Body of pancreas (tissue), 4 donors: ENCODE data around the gene TMEM186. TPM values are rescaled to one million over a fixed set of nuclear protein-coding genes. Genes with fewer than 3 reads are reported as not detected.
"Not testable (repeated sequence)": the region's sequence is repeated elsewhere in the genome, so short reads cannot be mapped to it uniquely, and the experiment has no call there.

ENCODE experiments used
- ATAC-seq: fragments of 150-250 bp; one replicate; pipeline ENCODE4 v1.9.1; 2016
- DNase-seq, 4 donors: peaks; one replicate each; pipeline ENCODE4 v3.0.0-alpha.2; 2019
- H3K27ac ChIP-seq, 4 donors: fragments of 200-600 bp; sonication (generic); 1 replicate in 3 of 4; 2 replicates in 1 of 4; pipeline versions ENCODE4 v1.5.1 to v1.6.1; 2016 to 2019; ENCODE audit warnings: mild to moderate bottlenecking in 1 of 4, mixed read lengths in 1 of 4, moderate library complexity in 1 of 4
- H3K27me3 ChIP-seq, 2 donors: fragments of 200-600 bp; sonication (generic); one replicate each; pipeline ENCODE4 v1.6.0; 2016; ENCODE audit warnings: mild to moderate bottlenecking in 1 of 2
- H3K36me3 ChIP-seq, 2 donors: fragments of 200-600 bp; sonication (generic); replicated peaks in 1 of 2; 2 replicates each; pipeline ENCODE4 v1.5.1; 2016; ENCODE audit warnings: low read depth in 2 of 2; ENCODE audit not compliant: insufficient read depth in 1 of 2
- H3K4me1 ChIP-seq: fragments of 200-600 bp; sonication (generic); one replicate; pipeline ENCODE4 v1.6.0; 2016
- H3K4me3 ChIP-seq, 2 donors: fragments of 200-600 bp; sonication (generic); 1 replicate in 1 of 2; 2 replicates in 1 of 2; pipeline ENCODE4 v1.5.1; 2016 to 2019
- H3K9me3 ChIP-seq, 3 donors: fragments of 200-600 bp; sonication (generic); 1 replicate in 2 of 3; 2 replicates in 1 of 3; pipeline ENCODE4 v1.5.1; 2016
- CTCF ChIP-seq, 7 experiments: fragments of 450-650 bp in 4 of 7; fragments of 200-600 bp in 3 of 7; sonication (generic) in 3 of 7; IDR thresholded peaks; one replicate each; pipeline ENCODE4 v1.5.1; 2016 to 2019; ENCODE audit warnings: antibody characterized with exemption in 7 of 7
- POLR2A ChIP-seq, 3 donors: fragments of 450-650 bp; IDR thresholded peaks; one replicate each; pipeline ENCODE4 v1.6.1; 2016; ENCODE audit warnings: antibody characterized with exemption in 3 of 3, mild to moderate bottlenecking in 2 of 3
- WGBS, 2 donors: methylation state at CpG; one replicate each; pipeline ENCODE4 v1.1.5; 2017; 5-methylcytosine and 5-hydroxymethylcytosine counted together
- intact Hi-C: fragments of 100-400 bp; cut with DNase I; formaldehyde crosslinking; loops from one replicate; pipeline ENCODE4 v1.15.1; 2023
- total RNA-seq, 2 donors: library from RNA; depleted of rRNA; stranded (reverse); fragments of >200 nt; gene quantifications; one replicate each; pipeline ENCODE4 v1.1.0, GENCODE V29; 2016

Gene TMEM186
- total RNA-seq = 1 to 10 TPM in 1 of 2 donors, under 1 TPM in 1; 0.99 to 3.6 TPM

DNA sequence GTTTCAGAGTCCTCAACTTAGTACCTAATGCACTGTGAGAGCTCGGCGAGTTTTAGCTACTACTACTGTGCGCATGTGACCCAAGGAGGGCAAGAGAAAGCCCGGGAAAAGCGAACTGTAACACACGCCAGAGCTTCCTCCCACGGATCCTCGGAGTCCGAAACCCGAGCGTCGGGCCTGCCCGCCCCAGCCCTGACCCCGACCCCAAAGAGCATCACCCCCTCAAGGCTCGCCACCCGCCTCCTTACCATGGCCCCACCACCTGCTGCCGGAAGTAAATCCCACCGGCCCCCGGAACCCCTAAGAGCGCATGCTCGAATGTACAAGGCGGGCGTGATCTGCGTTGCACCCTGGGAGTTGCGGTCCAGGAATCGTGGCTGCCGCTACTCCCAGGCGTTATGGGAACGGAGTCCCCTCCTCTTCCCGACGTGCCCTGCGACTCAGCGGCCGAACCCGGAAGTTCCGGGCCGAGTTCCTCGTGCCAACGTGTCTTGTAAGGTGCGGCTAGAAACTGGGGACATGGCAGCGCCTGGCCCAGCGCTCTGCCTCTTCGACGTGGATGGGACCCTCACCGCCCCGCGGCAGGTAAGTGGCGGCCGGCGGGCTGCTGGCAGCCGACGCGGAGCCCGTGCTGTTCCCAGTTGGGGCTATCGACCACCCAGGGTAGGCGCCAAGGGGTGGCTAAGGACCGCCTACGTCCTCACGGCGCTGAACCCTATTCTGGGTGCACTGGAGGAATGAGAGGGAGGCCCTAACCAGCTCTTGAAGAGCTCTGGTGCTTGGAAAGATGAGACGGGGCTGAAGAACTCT is at the start of gene TMEM186, which contains the start of gene PMM2:
TSS of gene TMEM186 (minus strand) at position 276 of the 810 bp plus-strand sequence. CDS start at position 251, 25 bp downstream.
TSS of gene PMM2 (plus strand) at position 476 of the 810 bp plus-strand sequence. CDS start at position 520, 44 bp downstream.
- intact Hi-C loops = no loop called here
- 0 to 2% methylated on average over 11 to 52 of the region's 61 CpGs for WGBS, 2 donors
- peak; percentile 95 to 98 (median 96) for DNase-seq
- peaks cover 0 to 5% of the 10 kb centered on the region in 2 donors for H3K36me3 ChIP-seq
- TF ChIP-seq CTCF (IDR thresholded peaks at IDR 0.05) (peak in 1 of 7 experiments; percentile 15), POLR2A (IDR thresholded peaks at IDR 0.05) (peak; percentile 32 to 84 (median 80))
- peak; percentile 98 for ATAC-seq
- peak within 1 kb of the TSS; percentile 90 to 99 for H3K4me3 ChIP-seq
- H3K9me3 ChIP-seq = no peaks in the 10 kb centered on the region
- H3K27me3 ChIP-seq = no peaks in the 10 kb centered on the region
- peaks cover 54% of the 10 kb centered on the region for H3K4me1 ChIP-seq
- H3K27ac ChIP-seq = peak within 1 kb of the TSS; percentile 70 to 93 (median 88)

- intact Hi-C loops = no loop called here
- Histone ChIP-seq H3K27me3 (no peaks in the 10 kb centered on the region), H3K9me3 (no peaks in the 10 kb centered on the region), H3K4me3 (no peak overlapping the region), H3K27ac (no peak overlapping the region), H3K36me3 (peaks cover 0 to 10% of the 10 kb centered on the region in 2 donors), H3K4me1 (peaks cover 16% of the 10 kb centered on the region)
- WGBS, 2 donors = 79 to 80% methylated on average over 13 of the region's 13 CpGs
- TF ChIP-seq CTCF (IDR thresholded peaks at IDR 0.05) (no peak), POLR2A (IDR thresholded peaks at IDR 0.05) (no peak)
- DNase-seq (no peak), ATAC-seq (no peak)
These were observed 49.7 kb upstream of the TMEM186 start for GRCh38 chr16:8847145-8847544.

DNA sequence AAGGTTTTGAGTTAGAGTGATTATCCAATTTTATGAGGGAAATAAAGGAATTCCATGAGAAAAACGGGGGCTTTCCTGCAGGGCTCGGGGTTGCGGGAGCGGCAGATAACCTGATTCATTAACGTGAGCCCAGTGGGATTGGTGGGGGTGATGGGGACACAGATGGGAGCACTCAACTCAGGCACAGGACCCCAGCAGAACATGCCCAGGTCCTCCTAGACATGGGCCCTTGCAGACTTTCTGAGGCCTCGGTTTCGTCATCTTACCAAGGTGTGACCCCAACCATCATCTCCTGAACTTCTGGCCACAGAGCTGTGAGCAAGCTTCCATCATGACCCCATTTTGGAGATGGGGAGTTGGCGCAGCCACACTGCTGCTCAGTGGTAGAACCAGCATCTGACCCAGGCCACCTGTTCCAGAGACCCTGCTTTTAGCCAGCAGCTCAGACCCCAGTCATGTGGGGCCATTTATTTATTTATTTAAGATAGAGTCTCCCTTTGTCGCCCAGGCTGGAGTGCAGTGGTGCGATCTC is 49.0 kb upstream of the TMEM186 start:
- Histone ChIP-seq H3K4me1 (peaks cover 16% of the 10 kb centered on the region), H3K4me3 (no peak overlapping the region), H3K27ac (no peak overlapping the region), H3K36me3 (peaks cover 0 to 10% of the 10 kb centered on the region in 2 donors), H3K27me3 (no peaks in the 10 kb centered on the region), H3K9me3 (no peaks in the 10 kb centered on the region)
- no peak for TF ChIP-seq POLR2A (IDR thresholded peaks at IDR 0.05)
- ATAC-seq = no peak
- 80 to 82% methylated on average over 7 to 10 of the region's 10 CpGs for WGBS, 2 donors
- intact Hi-C loops = no loop called here
- no peak for DNase-seq

GRCh38 chr16:8845699-8846298 is 48.4 kb upstream of the TMEM186 start:
- no peak overlapping the region for H3K4me3 ChIP-seq
- intact Hi-C loops = no loop called here
- H3K27me3 ChIP-seq = no peaks in the 10 kb centered on the region
- ATAC-seq (no peak), DNase-seq (no peak)
- WGBS, 2 donors = 79 to 87% methylated on average over 7 of the region's 7 CpGs
- no peaks in the 10 kb centered on the region for H3K9me3 ChIP-seq
- H3K4me1 ChIP-seq = peaks cover 15% of the 10 kb centered on the region
- TF ChIP-seq CTCF (IDR thresholded peaks at IDR 0.05) (no peak), POLR2A (IDR thresholded peaks at IDR 0.05) (no peak)
- H3K36me3 ChIP-seq = peaks cover 0 to 9% of the 10 kb centered on the region in 2 donors
- H3K27ac ChIP-seq = no peak overlapping the region

GRCh38 chr16:8843296-8843695 is 45.9 kb upstream of the TMEM186 start:
- ATAC-seq, H3K4me1 ChIP-seq, H3K9me3 ChIP-seq, H3K27ac ChIP-seq, intact Hi-C loops, H3K36me3 ChIP-seq, DNase-seq, H3K27me3 ChIP-seq, H3K4me3 ChIP-seq: not testable (repeated sequence)
- 78 to 88% methylated on average over 6 to 8 of the region's 12 CpGs for WGBS, 2 donors

- H3K4me3 ChIP-seq, H3K4me1 ChIP-seq, ATAC-seq, intact Hi-C loops, H3K9me3 ChIP-seq, H3K36me3 ChIP-seq, H3K27ac ChIP-seq, DNase-seq, H3K27me3 ChIP-seq: not testable (repeated sequence)
- WGBS, 2 donors = 42 to 57% methylated on average over 3 to 4 of the region's 4 CpGs
These were observed 44.6 kb upstream of the TMEM186 start for GRCh38 chr16:8842016-8842415.

DNA sequence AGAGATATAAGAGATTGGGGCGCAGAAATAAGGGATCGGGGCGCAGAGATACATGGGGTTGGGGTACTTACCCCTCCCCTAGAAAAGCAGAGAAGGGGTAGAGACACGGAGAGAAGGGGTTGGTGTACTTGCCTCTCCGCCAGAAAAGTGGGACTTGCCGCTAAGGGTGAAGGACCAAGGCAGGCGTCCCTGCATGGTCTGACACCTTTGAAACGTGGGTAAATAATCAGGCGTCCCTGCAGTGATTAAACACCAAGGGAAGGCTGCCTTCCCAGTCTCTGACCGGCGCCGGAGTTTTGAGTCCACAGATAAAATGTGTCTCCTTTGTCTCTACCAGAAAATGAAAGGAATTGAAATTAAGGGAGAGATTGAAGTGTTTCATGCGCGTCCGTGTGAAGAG is 40.2 kb upstream of the TMEM186 start:
- H3K4me3 ChIP-seq, intact Hi-C loops, H3K27me3 ChIP-seq, H3K36me3 ChIP-seq, DNase-seq, ATAC-seq, H3K27ac ChIP-seq, H3K9me3 ChIP-seq: not testable (repeated sequence)
- peaks cover 17% of the 10 kb centered on the region for H3K4me1 ChIP-seq
- 51 to 54% methylated on average over 15 of the region's 15 CpGs for WGBS, 2 donors

GRCh38 chr16:8836797-8837196 is 39.4 kb upstream of the TMEM186 start:
- H3K4me1 ChIP-seq = peaks cover 17% of the 10 kb centered on the region
- H3K27ac ChIP-seq, ATAC-seq, H3K27me3 ChIP-seq, intact Hi-C loops, H3K9me3 ChIP-seq, H3K36me3 ChIP-seq, DNase-seq, H3K4me3 ChIP-seq: not testable (repeated sequence)
- WGBS, 2 donors = 67 to 74% methylated on average over 7 of the region's 7 CpGs
